ENCODE measurements around the gene FXYD6. TPM values are rescaled to one million over a fixed set of nuclear protein-coding genes. Genes with fewer than 3 reads are reported as not detected.
A peak's percentile ranks its signal among the peaks of the same experiment; 100 is the strongest.

Gene FXYD6
- total and polyA plus RNA-seq, 2 of the 8 experiments (the other 6 are each of a cell fraction or from before 2014, with no cell fraction given): 44.6 to 117 TPM

DNA sequence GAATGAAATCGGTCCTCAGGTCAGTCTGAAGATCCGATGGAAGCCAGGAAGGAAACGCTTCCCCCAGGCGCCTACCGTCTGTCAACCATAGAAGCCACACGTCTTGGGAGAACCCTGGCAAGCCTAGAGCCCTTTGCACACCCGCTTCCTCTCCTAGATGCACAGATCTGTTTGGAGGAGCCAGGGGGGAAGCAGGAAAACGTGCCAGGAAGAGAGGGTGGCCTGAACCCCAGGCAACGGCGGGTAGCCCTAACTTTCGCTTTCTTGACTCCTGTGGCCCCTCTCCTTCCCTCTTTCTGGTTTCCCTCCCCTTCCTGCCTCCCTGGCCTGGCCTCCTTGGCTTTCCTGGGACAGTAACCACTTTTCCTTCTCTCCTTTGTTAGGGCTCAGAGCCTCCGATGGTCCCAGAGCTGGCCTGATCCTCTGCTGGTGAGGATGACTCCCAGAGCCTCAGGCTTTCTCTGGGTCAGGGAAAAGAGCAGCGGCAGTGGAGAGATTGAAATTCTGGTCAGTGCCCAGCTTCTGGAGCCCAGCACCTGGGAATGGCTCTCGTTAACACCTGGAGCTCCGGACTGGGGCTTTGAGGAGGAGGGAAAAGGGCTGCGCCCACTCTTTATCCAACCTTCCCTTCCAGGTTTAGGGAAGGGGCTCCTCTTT is 2.1 kb downstream of the FXYD6 start (continued):
- TF ChIP-seq JUN (IDR thresholded peaks at IDR 0.05; ENCODE audit: low read depth, low read length): no peak
- no peak for TF ChIP-seq ZNF274 (IDR thresholded peaks at IDR 0.05; ENCODE audit: borderline replicate concordance, extremely low read depth, low read length)
- 0 out of 2 replicates have a peak, but pooled peaks have one; percentile 27 for TF ChIP-seq TAF1 (IDR thresholded peaks at IDR 0.05; ENCODE audit: low read depth, low read length)
